Ammon's horn (tissue), 1 donor: ENCODE measurements around the gene SERPINA5.
A peak's percentile ranks its signal among the peaks of the same experiment; 100 is the strongest.

Source experiments
- DNase-seq: peaks from one replicate; pipeline ENCODE4 v3.0.0-alpha.2; 2016; ENCODE audit warnings: low spot score

The SERPINA5 gene, protein sequence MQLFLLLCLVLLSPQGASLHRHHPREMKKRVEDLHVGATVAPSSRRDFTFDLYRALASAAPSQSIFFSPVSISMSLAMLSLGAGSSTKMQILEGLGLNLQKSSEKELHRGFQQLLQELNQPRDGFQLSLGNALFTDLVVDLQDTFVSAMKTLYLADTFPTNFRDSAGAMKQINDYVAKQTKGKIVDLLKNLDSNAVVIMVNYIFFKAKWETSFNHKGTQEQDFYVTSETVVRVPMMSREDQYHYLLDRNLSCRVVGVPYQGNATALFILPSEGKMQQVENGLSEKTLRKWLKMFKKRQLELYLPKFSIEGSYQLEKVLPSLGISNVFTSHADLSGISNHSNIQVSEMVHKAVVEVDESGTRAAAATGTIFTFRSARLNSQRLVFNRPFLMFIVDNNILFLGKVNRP

DNA sequence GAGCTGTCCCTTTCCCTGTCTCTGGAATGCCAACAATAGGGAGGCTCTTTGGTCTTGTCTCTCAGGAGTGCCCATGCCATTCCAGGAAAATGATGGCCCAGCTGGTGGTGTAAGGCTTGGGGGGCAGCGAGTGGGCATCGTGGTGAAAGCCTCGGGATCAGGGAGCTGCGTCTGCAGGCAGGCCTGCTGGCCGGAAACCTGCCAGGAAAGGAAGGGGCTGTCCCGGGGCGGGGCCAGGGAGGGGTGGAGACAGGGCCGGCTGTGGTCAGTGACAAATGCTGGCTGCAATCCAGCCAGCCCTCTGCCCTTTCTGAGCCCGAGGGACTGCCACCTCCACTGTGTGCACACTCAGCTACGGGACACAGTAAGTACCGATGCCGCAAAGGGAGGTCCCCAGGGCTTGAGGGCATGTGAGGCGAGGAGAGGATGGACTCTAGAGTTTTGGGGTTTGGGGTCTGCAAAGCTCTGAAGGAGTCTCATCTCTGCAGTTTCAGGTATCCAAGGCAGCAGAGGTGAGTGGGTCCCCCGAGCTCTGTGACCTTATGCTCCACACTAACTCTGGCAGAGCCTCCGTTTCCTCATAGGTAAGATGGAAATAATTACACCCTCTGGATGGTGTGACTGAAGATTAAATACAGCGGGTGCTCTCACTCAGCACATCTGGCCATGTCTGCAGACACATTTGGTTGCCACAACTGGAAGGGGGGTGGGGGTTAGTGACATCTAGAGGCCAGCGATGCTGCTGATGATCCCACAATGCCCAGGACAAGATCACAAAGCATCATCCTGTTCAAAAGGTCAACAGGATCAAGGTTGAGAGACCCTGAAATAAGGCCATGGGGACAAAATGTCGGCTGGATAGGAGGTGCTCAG, at the start of gene SERPINA5:
TSS of gene SERPINA5 (plus strand) at position 300 of the 873 bp plus-strand sequence. CDS start 5,937 bp downstream, outside the sequence.
- DNase-seq: no peak

DNA sequence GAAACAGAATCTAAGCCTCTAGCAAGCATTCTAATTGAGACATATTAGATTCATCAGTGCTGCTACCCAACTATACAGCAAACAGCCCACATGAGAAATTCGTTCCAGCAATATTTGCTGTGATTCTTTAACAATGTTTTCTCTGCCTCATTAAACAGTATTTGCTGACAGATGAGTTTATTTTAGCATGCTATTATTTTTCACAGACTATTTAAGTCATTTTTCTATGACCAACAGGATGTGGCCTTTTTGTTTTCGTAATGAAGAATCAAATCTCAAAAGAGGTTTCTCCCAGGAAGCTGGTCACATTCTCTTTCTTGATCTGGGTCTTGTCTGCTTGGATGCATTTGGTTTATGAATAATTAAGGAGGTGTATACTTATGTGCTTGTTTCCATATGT, 48.8 kb upstream of the SERPINA5 start:
- DNase-seq: no peak

DNA sequence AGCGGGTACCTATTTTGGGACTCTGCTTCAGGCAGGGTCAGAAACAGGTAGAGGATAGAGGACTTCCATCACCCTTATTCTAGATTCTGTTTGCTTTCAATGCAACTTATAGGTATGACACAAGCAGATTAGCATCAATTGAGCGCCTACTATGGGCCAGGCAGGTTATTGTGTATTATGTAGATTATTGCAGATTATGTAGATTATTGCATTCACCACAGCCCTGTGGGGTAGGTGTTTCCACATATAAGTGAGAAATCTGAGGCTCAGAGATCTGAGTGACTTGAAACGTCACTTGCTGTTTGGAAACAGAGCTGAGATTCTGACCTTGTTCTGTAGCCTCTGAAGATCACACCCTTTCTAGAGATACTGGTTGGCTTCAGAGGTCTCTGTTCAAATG, 45.7 kb upstream of the SERPINA5 start:
- DNase-seq: no peak

DNA sequence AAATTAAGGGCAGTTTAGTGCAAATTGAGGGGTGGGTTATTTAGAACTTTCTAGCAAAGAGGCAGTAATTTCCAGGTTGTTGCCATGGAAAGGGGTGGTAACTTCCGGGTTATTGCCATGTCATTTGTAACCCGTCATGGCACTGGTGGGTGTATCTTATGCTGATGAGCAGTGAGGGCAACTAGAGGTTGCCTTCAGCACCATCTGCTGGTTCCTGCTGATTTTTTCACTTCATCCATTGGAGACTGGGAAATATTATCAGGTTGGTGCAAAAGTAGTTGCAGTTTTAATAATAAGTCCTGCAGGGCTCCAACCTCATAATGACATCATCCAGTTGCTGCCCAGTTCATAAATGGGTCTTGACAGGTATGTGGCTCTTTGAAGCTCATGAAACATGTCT, 44.4 kb upstream of the SERPINA5 start:
- no peak for DNase-seq

DNA sequence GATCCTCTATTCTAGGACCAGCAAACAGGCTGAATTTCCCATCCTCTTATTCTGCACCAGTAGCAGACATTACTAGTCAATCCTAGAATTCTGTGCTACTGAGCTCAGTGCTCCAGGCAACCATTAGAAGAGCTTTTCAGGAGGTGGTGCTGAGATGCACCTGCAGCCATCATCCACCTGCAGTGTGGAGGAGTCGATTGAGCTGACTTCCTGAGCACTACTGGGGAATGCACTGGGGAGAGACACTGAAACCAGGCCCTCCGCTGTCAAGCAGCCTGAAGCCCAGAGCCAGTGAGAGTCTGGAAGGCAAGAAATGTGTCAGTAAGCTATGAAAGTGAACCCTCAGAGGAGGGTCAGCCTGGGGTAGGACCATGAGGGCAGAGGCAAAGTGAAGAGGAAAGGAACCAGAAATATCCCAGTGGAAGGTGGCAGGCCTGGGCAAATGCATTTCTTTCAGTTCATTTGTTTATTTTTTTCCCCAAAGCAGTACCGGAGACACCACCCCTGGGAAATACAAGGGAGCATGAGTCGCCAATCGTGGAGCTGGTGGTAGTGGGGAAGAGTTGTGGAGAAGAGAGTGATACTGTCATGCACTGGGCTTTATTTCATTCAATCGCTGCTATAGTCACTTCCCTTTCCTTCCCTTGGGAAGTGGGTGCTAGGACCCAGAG, 43.0 kb upstream of the SERPINA5 start:
- DNase-seq: no peak

DNA sequence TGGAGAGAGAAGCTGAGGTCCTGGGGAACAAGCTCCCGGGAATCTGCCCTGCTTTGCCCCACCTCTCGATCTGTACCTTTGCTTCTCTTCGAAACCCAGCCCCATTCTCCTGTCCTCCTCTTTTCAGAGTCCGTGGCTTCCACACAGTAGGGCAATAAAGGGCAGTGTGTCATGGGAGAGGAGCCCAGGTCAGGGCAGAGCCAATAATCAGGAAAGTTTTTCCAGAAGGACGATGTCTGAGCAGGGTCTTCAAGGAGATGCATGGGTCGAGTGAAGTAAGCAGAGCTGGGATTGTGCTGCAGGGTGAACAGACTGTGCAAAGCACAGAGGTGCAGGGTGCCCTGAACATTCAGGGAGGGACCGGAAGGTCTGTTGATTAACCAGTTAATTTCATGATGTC, 42.0 kb upstream of the SERPINA5 start:
- no peak for DNase-seq

DNA sequence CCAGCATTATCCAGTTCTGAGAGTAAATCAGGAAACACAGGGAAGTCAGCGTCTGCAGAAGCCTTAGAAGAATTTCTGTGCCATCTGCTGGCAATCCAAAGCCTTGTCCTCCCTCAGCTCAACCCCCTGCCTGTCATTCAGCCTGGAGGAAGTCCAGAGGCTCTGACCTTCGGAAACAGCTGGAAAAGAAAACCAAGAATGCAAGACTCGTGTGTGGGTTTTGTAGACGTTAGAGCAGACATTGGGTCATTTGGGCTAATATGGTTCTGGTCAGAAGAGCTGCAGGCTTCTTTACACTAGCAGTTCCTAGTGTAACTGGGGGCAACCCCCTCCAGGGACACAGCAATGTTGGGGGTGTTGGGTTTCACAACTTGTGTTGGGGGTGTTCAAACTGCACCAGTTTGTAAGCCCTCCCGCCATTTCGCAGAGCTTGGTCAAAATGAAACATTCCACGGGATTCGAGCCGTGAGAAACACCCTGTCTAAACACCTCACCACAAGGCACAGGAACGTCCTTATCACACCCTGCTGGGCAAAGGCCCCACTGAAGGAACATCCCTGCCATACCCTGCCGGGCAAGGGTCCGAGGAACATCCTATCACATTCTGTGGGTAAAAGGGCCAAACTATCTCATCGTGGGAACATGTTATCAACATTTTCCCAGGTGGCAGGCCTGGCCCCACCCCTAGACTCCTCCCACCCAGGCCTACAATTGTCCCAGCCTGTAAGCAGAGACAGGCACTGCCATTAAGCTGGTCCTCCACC, 41.0 kb upstream of the SERPINA5 start:
- no peak for DNase-seq

DNA sequence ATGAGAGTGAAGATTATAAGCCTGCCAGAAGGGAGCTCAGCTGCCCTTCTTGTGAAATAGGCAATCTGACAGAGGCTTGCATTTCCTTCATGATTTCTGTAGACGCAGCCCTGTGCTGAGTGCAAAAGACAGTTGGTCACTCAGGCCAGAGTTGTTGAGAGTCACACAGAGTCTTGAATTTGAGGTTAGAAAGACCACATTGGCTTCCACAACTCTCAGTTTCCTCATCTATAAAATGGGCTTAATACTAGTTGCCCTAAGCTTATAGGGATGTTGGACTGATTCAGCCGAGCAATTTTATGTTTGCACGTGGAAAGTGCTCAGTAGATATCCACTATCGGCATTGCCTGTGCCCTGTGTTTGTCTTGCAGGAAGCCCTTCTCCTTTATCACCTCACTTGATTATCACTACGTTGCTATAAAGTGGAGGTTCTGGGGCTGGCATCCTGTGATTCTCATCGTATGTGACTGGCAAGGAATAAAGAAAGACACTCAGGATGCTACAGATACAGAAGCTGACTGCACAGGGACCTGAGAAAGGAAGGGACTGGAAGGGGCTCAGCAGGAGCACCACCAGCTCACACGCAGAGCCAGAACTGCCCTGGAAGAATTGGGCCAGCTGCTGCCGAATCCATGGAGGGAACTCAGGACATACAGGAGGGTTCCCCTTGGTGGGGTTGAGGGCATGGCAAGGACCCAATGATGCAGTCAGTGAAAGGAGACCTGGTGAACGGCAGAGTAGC, 39.8 kb upstream of the SERPINA5 start:
- DNase-seq: no peak

DNA sequence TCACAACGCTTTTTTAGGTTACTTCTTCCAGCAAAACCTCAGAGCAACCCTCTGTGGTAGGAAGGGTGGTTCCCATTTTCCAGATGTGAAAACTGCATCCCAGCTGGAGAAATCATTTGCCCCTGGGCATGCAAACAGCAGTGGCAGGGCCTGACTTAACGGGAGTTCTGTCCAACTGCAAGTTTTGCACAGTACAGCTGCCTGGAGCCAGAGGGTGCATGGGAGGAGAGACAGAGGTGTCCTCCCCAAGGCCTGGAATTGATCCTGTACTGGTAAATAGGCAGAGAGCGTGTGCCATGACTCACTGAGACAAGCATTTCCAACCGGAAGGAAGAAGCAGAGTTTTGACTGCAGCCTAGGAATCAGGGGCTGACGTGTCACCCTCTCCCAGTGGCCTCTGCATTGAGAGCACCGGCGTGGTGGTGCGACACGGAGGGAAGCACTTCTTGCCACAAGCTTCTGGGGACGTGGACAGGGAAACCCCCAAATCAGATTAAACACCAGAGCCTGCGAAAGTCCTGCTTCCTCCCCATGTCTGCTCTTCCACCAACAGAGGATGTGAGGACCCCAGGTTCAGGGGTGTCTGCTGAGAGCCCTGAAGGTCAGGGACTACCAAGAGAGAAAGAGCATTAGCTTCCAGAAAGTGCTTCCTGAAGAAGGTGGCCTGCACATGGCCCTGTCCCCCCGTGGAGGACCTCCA, 39.0 kb upstream of the SERPINA5 start:
- DNase-seq: no peak

DNA sequence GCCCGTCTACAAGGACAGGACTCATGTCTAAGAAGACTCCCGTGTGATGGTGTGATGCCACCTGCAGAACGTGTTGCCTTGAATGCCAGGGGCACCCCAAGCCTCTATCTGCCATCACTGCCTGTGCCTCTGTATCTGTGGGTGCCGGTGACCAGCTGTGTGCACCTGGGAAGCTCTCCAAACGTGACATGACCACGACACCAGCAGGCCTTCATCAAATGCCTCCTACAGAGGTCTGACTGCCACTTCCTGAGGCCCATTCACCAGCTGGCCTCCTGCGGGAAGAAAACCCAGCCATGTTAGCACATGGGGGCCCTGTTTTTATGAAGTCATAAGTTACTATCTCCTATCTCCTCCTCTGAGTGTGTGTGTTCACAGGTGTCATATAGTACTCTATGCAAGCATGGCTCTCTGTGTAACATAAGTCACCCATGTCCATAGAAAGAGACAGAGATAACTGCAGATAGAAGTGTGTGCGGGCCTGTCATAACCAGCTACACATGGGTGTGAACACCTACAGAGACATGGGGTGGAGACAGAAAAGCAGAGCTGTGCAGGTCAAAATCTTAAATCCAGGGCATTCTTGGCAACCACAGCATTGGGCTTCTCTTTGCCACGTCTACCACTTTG, 38.3 kb upstream of the SERPINA5 start:
- DNase-seq: no peak

DNA sequence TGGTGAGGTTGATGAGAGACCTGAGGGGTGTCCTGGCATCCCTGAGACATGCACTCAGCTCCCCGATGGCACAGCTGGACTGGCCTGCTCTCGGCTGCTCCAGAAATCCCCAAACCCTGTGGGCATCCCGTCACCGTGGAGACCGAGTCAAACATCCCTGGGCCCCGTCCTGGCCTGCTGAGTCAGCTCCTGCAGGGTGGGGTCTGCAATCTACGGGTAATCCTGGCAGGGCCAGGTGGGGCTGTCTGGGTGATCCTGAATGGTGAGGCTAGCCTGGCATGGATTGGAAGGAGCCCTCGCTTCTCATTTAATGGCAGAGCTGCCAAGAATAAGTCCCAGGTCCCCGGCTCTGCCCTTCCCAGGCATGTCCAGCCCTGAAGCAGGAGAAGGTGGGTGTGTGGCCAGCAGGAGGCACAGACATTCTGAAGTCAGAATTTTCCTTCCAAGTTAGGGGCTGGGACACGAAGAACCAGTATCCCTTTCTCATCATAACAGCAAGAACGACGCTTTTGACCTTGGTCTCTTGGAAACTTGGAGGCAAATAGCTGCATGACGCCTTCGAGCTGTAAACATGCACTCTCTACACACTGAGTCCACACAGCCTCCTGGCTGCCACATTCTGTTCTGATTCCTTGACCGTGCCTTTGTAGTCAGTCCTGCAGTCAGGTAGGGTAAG, 37.6 kb upstream of the SERPINA5 start:
- DNase-seq: no peak

DNA sequence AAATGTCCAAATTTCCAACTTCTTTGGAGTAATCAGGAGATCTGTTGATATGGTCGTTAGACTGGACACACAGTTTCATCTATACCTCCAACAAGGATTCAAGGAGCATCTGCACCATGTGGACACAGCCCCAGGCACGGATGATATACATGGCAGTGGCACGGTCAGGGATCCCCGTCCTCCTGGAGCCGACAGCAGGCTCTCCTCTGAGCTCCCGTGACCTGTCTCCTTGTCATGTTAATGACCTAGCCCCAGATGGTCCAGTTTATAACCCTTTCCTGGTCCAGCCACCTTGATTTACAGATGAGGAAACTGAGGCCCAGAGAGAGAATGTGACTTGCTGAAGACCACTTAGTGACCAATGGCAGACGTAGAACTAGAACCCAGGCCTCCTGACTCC, 36.5 kb upstream of the SERPINA5 start:
- DNase-seq: no peak

DNA sequence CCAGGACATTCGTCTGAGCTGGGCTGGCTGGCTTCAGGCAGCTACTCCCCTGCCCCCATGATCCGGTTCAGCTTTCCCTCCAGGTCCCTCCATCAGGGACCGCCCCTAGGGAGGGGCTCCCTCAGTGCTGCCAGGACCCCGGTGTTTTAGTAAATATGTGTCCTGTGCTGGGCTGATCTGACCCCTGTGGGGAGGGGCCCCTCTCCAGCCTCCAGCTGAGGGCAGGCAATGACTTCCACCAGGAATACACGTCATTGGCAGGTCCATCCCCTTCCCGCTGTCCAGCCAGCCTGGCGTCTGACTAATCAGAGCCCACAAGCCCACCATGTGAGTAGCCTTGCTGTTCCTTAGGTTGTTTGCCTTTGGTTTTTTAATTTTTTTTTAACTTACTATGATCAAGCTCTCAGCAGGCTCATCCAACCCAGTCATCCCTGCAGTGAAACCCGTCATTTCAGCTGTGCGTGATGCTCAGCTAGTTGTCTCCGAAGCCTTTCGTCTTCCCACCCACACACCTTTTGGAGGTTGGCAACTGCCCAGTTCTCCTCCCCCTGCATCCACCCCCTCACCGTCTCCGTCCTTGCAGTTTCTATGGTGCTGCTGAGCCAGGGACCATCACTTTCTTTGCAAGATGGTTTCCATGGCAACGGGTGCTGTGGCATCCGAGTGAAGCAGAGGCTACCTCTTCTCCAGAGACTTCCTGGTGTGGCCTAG, 35.9 kb upstream of the SERPINA5 start:
- DNase-seq: peak; percentile 80

DNA sequence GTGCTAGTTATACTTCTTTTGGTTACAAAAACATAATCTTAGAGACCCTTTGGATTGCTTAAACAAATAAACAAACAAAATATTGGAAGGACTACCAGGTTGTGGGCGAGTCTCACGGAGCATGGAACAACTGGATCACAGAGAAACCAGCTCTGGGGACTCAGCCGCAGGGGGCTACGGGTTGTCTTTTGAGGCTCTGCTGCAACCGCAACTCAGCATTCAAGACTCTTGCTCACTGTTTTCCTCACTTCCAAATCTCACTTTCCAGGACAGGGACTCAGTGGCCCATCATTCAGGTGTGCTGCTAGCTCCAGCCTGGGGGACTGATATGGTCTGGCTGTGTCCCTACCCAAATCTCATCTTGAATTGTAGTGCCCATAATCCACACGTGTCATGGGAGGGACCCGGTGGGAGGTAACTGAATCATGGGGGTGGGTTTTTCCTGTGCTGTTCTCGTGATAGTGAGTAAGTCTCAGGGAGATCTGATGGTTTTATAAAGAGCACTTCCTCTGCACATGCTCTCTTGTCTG, 34.0 kb upstream of the SERPINA5 start:
- DNase-seq: no peak

DNA sequence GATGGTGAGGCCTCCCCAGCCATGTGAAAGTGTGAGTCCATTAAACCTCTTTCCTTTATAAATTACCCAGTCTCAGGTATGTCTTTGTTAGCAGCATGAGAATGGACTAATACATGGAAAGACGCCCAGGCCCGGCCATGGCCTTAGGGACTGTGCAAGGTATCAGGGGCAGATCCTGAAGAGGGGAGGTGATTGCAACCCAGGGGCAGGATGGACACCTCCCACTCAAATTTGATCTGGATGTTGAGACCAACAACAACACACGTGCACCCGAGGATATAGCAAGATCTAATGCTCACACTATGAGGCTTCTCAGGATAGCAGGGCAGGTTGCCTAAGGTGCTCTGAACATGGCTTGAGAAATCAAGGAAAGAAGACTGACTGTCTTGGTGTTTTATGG, 33.5 kb upstream of the SERPINA5 start:
- no peak for DNase-seq

DNA sequence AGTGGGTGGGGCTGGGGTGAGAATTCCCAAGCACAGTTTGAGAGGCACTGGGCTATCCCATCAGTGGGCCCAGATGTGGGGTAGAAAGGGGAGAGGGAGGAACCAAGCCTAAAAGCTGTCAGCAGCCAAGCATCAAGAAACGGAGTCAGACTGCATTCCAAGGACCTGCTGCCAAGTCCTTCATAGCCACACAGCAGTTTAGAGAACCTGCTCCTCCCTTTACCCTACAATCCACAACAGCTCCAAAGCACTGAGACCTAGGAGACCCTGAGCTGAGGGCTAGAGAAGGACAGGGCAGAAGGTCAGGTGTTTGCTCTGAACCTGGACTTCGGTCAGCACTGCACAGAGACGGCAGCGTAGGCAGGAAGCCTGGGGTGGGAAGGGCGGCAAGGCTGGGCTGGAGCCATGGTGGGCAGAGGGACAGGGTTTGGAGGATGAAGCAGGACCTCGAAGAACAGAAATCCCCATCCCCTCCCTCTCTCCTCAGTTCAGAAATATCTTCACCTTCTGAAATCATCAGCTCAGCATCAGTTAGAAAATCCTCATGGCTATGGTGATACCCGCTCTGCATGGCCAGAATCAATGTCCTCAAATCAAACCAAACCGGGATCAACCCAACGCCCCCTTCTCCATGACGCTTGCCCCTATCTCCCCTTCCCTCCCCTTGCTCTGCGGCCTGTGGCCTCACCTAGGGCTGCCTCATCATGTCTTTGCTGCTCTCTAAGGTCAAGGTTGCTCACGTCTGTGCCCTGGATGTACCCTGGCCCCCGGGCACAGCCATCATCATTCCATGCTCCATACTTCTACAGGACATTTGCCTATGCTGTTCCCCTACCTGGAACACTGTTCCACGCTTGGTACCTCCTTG, 32.9 kb upstream of the SERPINA5 start:
- DNase-seq: no peak
